Iris pigment epithelial cell (primary cell): Measurements from ENCODE around the gene NOL9.

Source experiments
- DNase-seq: peaks from one replicate; pipeline ENCODE4 v3.0.0-alpha.2; 2011; ENCODE audit warnings: low read depth

Gene NOL9

DNA sequence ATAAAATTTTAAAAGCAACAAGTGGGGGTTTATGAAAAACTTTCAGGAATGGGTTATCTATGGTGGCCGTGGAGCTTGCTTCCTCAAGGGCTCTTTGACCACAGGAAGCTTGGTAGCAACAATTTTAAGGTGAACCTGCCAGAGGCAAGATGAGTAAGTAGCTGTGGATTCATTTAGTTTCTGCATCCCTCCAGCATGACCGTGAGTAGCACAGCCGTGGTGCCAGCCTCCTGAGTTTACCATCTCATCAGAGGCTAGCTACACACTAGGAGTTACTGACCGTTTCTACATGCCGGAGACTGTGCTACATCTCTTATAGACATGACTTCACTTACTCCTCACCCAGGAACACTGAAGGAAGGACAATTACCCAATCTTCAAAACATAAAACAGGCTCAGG, 32.8 kb downstream of the NOL9 start:
- peak; percentile 42 for DNase-seq

DNA sequence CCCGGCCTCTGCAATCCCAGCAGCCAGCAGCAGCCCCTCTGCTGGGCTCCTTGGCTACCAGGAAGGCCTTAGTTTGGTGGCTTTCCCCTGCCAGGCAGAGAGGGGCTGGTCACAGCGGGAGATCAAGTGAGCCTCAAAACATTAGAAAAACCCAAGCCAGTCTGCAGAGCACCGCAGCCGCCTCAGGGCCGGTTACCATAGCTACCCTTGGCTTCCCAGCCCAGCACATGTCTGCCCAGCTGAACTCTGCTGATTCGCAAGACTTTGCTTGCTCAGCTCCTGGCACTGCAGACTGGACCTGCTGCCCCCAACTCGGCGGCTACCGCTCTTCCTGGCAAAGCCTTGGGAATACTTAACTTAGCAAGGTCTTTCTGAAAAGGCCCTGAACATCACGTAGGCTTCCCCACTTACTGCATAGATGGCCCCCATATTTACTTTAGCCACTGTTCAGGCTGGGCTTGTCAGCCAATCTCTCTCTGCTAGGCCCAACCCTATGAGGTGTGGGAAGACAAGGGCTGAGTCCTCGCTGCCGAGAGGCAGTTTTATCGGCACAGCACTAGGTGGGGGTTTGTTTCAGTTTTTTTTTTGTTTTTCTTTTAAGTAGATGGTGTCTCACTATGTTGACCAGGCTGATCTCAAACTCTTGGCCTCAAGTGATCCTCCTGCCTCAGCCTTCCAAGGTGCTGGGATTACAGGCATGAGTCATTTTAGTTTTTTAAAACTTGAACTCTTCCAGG, 34.2 kb downstream of the NOL9 start:
- DNase-seq, result peak; percentile 83

DNA sequence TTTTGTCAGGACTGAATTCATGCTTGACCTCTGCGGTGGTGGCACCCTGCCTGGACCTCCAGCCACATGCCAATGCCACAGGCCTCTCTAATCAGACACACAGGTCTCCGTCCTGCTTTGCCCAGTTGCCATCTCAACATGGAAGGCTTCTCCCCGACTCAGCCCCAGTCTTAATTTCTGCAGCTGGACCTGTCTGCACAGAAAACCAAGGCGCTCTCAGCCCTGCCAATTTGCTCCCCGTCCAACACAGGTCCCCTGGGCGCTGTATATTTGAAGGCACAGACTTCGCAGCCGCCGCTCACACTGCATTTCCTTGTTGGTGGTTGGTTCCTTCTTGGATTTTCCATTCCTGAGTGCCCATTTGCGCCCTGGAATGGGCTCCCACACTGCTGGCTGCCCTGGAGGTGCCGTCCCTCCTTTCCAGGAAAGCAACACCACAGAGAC, 34.8 kb downstream of the NOL9 start:
- no peak for DNase-seq

GRCh38 chr1:6517435-6517851, 36.9 kb downstream of the NOL9 start:
- no peak for DNase-seq

GRCh38 chr1:6515771-6516170, 38.5 kb downstream of the NOL9 start:
- DNase-seq, result no peak

DNA sequence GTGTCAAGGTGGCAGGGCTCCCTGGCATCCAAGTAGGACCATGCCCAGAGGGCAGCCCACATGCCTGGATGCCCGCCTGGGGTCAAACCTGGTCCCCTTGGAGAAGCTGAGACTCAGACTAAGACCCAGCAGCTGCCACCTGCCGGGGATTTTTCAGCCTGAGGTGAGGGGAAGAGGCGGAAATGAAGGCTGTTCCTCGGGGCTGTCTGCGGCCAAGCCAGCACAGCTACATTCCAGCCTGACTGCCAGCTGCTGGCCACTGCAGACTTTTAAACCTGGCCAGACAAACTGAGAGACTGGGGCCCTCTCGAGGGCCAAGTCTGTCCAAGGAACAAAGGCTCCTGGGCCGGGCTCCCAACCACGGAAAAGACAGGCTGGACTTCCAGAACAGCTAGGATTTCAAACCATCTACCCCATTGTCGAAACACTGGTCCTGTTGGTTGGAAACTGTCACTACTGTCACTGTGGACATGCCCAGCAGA, 41.0 kb downstream of the NOL9 start:
- DNase-seq, result no peak

DNA sequence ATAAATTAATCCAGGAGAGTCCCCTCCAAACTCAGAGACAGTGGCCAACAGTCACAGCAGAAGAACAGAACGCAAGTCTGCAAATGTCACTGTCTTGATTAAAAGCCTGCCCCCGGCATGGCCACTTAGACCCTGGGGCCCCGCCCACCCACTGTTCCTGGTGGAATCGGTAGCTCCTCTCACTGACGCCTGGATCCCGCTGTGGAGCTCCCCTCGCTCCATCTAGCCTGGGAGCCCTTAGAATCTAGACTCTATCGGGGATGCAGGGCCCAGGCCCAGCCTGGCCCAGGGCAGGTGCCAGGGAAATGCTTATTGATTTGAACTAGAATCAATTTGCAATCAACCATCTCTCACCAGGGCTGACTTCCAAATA, 41.4 kb downstream of the NOL9 start:
- no peak for DNase-seq

DNA sequence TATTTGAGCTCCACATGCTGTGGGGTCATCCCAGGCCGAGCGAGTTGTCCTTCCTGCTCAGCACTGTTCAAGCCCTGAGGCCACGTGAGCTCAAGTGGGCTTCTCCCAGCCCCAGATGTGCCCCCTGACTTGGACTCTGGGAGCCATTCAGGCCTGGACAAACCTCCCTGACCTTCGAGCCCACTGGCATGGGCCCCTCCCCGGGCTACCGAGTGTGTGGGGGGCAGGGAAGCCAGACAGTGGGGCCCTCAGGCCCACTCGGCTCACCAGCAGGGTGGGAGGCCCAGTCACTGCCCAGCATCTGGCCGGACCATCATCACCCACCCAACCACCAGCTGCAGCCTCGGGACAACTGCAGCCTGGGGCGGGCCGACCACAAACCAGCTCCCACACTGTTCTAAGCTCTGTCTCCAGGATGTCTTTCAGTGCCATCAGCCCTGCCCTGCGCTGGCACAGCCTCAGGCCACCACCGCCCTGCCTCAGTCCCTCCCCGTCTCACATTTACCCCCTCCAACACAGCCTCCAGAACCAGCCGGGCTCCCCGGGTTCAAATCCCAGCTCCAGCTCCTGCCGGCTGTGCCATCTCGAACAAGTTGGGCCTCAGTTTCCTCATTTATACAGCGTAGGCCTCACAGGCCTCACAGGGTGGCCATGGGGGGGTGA, 41.9 kb downstream of the NOL9 start:
- DNase-seq, result no peak

DNA sequence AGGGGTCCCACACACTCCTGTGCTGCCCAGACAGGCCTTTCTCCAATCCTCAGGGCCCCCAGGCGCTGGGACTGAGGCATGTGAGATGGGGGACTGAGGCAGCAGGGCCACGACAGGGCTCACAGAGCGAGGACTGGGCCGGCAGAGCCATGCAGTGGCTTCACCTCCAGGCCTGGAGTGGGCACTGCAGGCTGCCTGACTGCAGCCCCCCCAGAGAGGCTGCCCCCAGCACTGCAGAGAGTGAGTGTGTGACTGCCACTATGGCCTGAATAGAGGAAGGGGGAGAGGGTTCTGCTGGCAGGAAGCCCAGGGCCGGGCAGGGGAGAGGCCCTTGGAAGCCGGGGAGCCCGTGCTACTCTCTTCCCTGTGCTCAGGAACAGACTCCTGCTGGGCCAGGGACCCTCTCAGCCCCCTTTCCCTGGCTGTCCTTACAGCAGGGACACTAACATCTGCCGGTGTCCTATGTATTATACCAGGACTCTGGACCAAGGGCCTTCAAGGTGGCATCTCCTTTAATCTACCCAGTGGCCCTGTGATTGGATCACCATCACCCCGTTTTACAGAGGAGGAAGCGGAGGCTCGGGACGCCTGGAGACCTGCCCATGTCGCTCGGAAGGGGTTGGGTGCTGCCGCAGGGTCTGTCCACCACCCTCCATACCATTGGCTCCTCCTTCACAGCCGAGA, 42.6 kb downstream of the NOL9 start:
- no peak for DNase-seq

GRCh38 chr1:6511056-6511455, 43.3 kb downstream of the NOL9 start:
- no peak for DNase-seq

DNA sequence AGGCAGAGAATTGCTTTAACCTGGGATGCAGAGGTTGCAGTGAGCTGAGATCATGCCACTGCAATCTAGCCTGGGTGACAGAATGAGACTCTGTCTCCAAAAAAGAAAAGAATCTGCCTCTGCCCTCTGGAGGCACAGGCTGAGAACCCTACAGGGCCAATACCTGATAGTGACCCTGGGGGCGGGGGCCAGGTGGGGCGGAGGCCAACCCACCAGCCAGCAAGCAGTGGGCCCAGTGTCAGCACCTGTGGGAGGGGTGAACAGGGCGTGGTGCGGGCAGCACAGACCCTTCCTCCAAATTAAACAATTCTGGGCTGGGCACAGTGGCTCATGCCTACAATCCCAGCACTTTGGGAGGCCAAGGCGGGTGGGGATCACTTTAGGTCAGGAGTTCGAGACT, 43.8 kb downstream of the NOL9 start:
- no peak for DNase-seq

DNA sequence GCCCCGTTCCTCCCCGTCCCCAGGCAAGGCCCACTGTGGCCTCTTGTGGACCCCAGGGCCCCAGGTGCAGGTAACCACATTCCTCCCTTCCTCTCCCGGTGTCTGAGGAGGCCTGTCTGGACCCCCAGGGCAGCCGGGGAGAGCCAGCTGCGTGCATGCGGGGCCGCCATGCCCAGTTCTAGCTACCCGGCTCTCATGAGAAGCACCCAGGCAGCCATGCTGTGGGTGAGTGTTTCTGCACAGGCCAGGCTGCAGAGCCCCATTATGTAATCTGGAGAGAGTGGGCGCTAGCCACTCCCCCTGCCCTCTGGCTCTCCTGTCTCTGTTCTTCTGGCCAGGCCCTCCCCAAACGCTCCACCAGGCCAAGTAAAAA, 44.4 kb downstream of the NOL9 start:
- no peak for DNase-seq

- no peak for DNase-seq
Observed at GRCh38 chr1:6509220-6509918, 44.9 kb downstream of the NOL9 start.

- no peak for DNase-seq
Observed at GRCh38 chr1:6508816-6509189, 45.5 kb downstream of the NOL9 start.

DNA sequence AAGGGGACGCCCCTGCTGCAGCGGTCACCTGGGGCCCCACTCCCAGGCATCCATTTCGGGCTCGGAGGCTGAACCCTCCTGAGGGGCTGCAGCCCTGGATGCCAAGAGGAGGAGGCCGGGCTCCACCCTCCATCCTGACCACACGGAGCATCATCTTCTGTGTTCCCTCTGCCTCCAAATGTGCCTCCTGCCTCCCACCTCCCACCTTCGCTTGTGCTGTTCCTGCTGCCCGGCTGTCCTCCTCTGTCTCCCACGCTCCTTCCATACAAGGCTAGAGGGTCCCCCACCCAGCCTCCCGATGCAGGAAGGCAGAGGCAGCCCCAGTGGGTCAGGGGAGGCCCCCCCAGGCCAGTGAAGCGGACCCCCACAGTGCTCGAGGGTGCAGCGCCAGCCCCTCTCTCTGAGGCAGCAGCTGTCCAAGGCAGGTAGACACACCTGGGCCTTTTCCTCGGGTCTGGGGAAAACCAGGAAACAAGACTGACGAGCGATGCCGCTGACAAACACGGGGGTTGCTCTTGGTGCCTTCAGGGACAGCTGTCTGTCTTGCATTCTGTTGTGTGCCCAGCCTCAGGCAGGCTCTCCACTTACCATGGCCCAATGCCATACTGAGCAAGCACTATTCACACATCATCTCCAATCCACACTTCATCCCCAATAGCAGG, 46.0 kb downstream of the NOL9 start:
- DNase-seq, result no peak

DNA sequence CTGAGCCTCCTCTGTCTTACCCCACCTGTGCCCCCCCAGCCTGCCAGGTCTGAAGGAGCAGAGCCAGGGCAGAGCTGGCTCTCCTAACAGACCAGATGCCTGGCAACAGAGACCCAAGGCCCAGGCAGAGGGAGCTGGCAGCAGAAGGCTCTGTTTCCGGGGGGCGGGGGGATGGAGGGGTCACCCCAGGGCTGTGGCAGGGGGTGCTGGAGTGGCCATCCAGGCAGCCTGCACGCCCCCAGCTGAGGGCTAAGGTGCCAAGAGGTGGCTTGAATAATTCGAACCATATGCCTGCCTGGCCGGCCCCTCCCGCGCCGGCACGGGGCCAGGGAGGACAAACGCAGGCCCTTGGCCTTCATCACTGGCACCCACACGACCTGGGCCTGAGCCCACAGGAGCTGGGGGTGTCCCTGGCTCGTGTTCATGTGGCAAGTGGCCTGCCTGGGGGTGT, 46.8 kb downstream of the NOL9 start:
- no peak for DNase-seq

DNA sequence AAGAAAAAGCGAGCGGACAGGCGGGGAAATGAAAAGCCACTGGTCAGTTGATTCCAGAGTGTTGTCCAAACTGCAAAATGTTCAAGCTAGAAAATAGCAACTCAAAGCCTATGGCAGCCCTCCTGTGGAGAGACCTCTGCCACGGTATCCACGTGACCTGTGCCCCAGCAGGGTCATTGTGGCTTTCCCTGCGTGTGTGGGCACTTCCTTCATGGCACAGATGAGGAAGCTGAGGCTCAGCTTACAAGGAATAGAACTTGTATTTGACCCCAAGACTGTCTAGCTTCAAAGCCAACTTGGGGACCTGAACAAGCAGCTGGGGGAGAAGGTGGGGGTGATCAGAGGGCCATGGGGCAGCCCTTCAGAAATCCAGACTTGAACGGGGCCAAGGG, 47.3 kb downstream of the NOL9 start:
- DNase-seq, result no peak

- DNase-seq, result no peak
Observed at GRCh38 chr1:6506210-6507036, 47.9 kb downstream of the NOL9 start.

DNA sequence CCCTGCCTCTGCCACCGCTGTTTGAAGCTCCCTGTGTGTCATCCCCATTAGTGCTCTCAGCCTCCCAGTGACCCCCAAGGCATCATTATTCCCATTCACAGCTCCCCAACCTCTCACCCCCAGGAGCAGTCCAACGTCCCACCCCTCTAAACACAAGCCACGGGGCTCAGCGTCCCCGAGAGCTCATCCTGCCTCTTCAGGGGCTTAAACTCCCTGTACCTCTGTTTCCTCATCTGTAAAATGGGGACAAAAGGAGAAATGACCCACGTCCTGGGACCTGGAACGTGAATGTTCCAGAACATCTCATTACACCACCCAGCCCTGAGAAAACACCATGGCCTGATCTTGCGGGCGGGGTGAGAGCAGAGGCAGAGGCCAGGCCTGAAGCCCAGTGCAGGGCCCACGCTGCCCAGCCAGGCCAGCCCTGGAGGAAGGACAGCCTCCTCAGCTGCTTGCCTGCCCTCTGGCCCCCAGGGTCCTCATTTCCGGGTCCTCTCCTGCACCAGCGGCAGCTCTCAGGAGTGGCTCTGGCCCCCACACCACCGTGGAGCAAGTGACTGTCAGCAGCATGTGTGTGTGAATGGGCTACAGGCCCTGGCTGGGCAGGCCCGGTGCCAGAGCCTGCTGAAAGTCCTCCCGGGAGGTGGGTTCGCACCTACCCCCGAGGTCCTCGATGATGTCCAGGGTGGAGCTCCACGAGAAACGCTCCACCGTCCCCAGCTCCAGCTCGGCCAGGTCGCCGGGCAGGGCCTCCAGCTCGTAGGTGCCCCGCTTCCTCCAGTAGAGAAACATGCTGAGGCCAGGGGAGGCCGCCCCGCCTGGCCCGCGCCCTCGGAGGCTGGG, 48.7 kb downstream of the NOL9 start:
- DNase-seq, result no peak

DNA sequence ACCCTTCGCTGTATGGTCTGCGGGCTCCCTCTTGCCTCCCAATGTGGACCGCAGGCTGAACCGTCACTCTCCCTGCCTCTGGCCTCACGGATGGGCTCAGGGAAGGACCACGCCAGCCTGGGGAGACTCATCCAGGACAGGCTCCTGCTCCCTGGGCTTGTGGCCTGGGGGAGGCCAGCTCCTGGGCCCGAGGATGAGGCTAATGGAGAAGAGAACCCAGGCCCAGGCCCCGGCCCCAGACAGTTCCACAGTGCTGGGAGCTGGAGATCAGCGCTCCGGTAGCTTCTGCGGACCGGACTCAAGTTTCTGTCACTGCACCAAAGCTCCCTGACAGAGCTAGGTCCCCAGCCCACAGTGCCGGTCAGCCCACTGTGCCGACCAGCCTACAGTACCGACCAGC, 49.4 kb downstream of the NOL9 start:
- no peak for DNase-seq
